Amygdala (tissue), 56 donors: ENCODE measurements around the gene SSTR4.
A peak's percentile ranks its signal among the peaks of the same experiment; 100 is the strongest.

Experiments used
- DNase-seq, 56 donors: peaks; one replicate each; lab custom pipeline; 2025; lab: John Stamatoyannopoulos, UW

Gene SSTR4

GRCh38 chr20:23061734-23062561 lies 26.8 kb downstream of the SSTR4 start:
- DNase-seq, result peak in 8 of 56 donors; percentile 12 to 49 (median 27)

- no peak for DNase-seq
Observed at GRCh38 chr20:23062632-23063031, 27.5 kb downstream of the SSTR4 start.

- DNase-seq, result no peak
Observed at GRCh38 chr20:23063168-23063567, 28.1 kb downstream of the SSTR4 start.

- DNase-seq, result no peak
Observed at GRCh38 chr20:23063581-23063980, 28.5 kb downstream of the SSTR4 start.

GRCh38 chr20:23065266-23066201 lies 30.4 kb downstream of the SSTR4 start:
- DNase-seq, result no peak

GRCh38 chr20:23066772-23067171 lies 31.7 kb downstream of the SSTR4 start:
- DNase-seq, result no peak

- DNase-seq, result no peak
Observed at GRCh38 chr20:23068283-23068682, 33.2 kb downstream of the SSTR4 start.

GRCh38 chr20:23069108-23069507 lies 34.0 kb downstream of the SSTR4 start:
- no peak for DNase-seq

GRCh38 chr20:23071398-23071797 lies 36.3 kb downstream of the SSTR4 start:
- no peak for DNase-seq

GRCh38 chr20:23071996-23072395 lies 36.9 kb downstream of the SSTR4 start:
- DNase-seq, result no peak

GRCh38 chr20:23072892-23073586 lies 37.9 kb downstream of the SSTR4 start:
- no peak for DNase-seq

- no peak for DNase-seq
Observed at GRCh38 chr20:23074052-23074451, 38.9 kb downstream of the SSTR4 start.

GRCh38 chr20:23077277-23077676 lies 42.2 kb downstream of the SSTR4 start:
- no peak for DNase-seq

GRCh38 chr20:23078351-23079015 lies 43.4 kb downstream of the SSTR4 start:
- no peak for DNase-seq

- no peak for DNase-seq
Observed at GRCh38 chr20:23079016-23079351, 43.9 kb downstream of the SSTR4 start.

- no peak for DNase-seq
Observed at GRCh38 chr20:23079926-23080325, 44.8 kb downstream of the SSTR4 start.

GRCh38 chr20:23080521-23080920 lies 45.4 kb downstream of the SSTR4 start:
- no peak for DNase-seq

GRCh38 chr20:23081263-23081819 lies 46.2 kb downstream of the SSTR4 start:
- no peak for DNase-seq

GRCh38 chr20:23082846-23083552 lies 47.9 kb downstream of the SSTR4 start:
- DNase-seq, result no peak
